ENCODE results near the gene BAMBI.
A peak's percentile ranks its signal among the peaks of the same experiment; 100 is the strongest.

Gene BAMBI

GRCh38 chr10:28640551-28640950, 36.8 kb upstream of the BAMBI start:
- H2BK12ac ChIP-seq (ENCODE audit: low read length), result no peak overlapping the region
- no peak overlapping the region for H2BK120ac ChIP-seq (ENCODE audit: low read depth, low read length)
- no peak overlapping the region for H4K91ac ChIP-seq (ENCODE audit: low read depth, low read length, poor library complexity)
- no peak overlapping the region for H3K4ac ChIP-seq (ENCODE audit: low read length)
- H2BK15ac ChIP-seq (ENCODE audit: low read length), result no peak overlapping the region
- H3K4me1 ChIP-seq (ENCODE audit: control insufficient read depth in 2 of 2, insufficient read depth in 1 of 2, low read depth in 1 of 2, low read length in 2 of 2), result no peaks in the 10 kb centered on the region
- H3K4me3 ChIP-seq (ENCODE audit: low read length in 2 of 2), result no peak overlapping the region
- H3K9me3 ChIP-seq (replicated peaks in 1 of 2; ENCODE audit: control insufficient read depth in 2 of 2, insufficient read depth in 1 of 2, low read depth in 1 of 2, low read length in 2 of 2), result no peaks in the 10 kb centered on the region
- DNase-seq (ENCODE audit: low spot score), result no peak
- H3K27me3 ChIP-seq (ENCODE audit: control insufficient read depth in 3 of 3, insufficient read depth in 3 of 3, low read depth in 1 of 3, low read length in 3 of 3), result no peaks in the 10 kb centered on the region
- no peak overlapping the region for H3K14ac ChIP-seq (ENCODE audit: low read length)
- H3K4me2 ChIP-seq (ENCODE audit: insufficient read depth, low read length, poor library complexity, severe bottlenecking), result no peak overlapping the region
- H3K18ac ChIP-seq (ENCODE audit: low read length), result peak overlapping the region; percentile 29
- no peak overlapping the region for H3K27ac ChIP-seq (replicated peaks; ENCODE audit: low read length)
- H3K23ac ChIP-seq (ENCODE audit: low read depth, low read length, poor library complexity), result no peak overlapping the region
- H2AFZ ChIP-seq (ENCODE audit: low read length), result no peak overlapping the region
- no peak overlapping the region for H2AK5ac ChIP-seq (ENCODE audit: low read depth, low read length)
- H3K79me1 ChIP-seq (ENCODE audit: low read depth, low read length), result no peaks in the 10 kb centered on the region
- H2BK5ac ChIP-seq (ENCODE audit: low read length), result no peak overlapping the region
- WGBS, 2 donors (ENCODE audit: extremely low coverage in 2 of 2, insufficient read length in 2 of 2, insufficient replicate concordance in 1 of 2), result no CpG with 5 or more reads among the region's 2 CpGs
- no peak overlapping the region for H3K9ac ChIP-seq (ENCODE audit: low read depth, low read length, poor library complexity)
- no peaks in the 10 kb centered on the region for H3K36me3 ChIP-seq (replicated peaks in 1 of 2; ENCODE audit: control insufficient read depth in 2 of 2, insufficient read depth in 2 of 2, low read length in 2 of 2)
- no peak overlapping the region for H4K8ac ChIP-seq (ENCODE audit: low read depth, low read length)

- no peak overlapping the region for H2BK5ac ChIP-seq (ENCODE audit: low read length)
- H3K4me2 ChIP-seq (ENCODE audit: insufficient read depth, low read length, poor library complexity, severe bottlenecking), result no peak overlapping the region
- H3K27ac ChIP-seq (replicated peaks; ENCODE audit: low read length), result no peak overlapping the region
- H4K8ac ChIP-seq (ENCODE audit: low read depth, low read length), result no peak overlapping the region
- H3K4ac ChIP-seq (ENCODE audit: low read length), result no peak overlapping the region
- no peak overlapping the region for H3K4me3 ChIP-seq (ENCODE audit: low read length in 2 of 2)
- no peaks in the 10 kb centered on the region for H3K36me3 ChIP-seq (replicated peaks in 1 of 2; ENCODE audit: control insufficient read depth in 2 of 2, insufficient read depth in 2 of 2, low read length in 2 of 2)
- no peak overlapping the region for H3K14ac ChIP-seq (ENCODE audit: low read length)
- no peak overlapping the region for H2AK5ac ChIP-seq (ENCODE audit: low read depth, low read length)
- no peaks in the 10 kb centered on the region for H3K27me3 ChIP-seq (ENCODE audit: control insufficient read depth in 3 of 3, insufficient read depth in 3 of 3, low read depth in 1 of 3, low read length in 3 of 3)
- H3K23ac ChIP-seq (ENCODE audit: low read depth, low read length, poor library complexity), result no peak overlapping the region
- H3K9me3 ChIP-seq (replicated peaks in 1 of 2; ENCODE audit: control insufficient read depth in 2 of 2, insufficient read depth in 1 of 2, low read depth in 1 of 2, low read length in 2 of 2), result no peaks in the 10 kb centered on the region
- no peak overlapping the region for H2BK12ac ChIP-seq (ENCODE audit: low read length)
- no peak overlapping the region for H2BK15ac ChIP-seq (ENCODE audit: low read length)
- no peak overlapping the region for H4K91ac ChIP-seq (ENCODE audit: low read depth, low read length, poor library complexity)
- no peaks in the 10 kb centered on the region for H3K79me1 ChIP-seq (ENCODE audit: low read depth, low read length)
- no peak overlapping the region for H2BK120ac ChIP-seq (ENCODE audit: low read depth, low read length)
- no peak overlapping the region for H3K9ac ChIP-seq (ENCODE audit: low read depth, low read length, poor library complexity)
- DNase-seq (ENCODE audit: low spot score), result no peak
- H2AFZ ChIP-seq (ENCODE audit: low read length), result no peak overlapping the region
- no CpG with 5 or more reads among the region's 5 CpGs for WGBS, 2 donors (ENCODE audit: extremely low coverage in 2 of 2, insufficient read length in 2 of 2, insufficient replicate concordance in 1 of 2)
- H3K4me1 ChIP-seq (ENCODE audit: control insufficient read depth in 2 of 2, insufficient read depth in 1 of 2, low read depth in 1 of 2, low read length in 2 of 2), result no peaks in the 10 kb centered on the region
- no peak overlapping the region for H3K18ac ChIP-seq (ENCODE audit: low read length)
These were observed 32.7 kb upstream of the BAMBI start for GRCh38 chr10:28644647-28645046.

- H2BK15ac ChIP-seq (ENCODE audit: low read length), result no peak overlapping the region
- H3K27me3 ChIP-seq (ENCODE audit: control insufficient read depth in 3 of 3, insufficient read depth in 3 of 3, low read depth in 1 of 3, low read length in 3 of 3), result no peaks in the 10 kb centered on the region
- WGBS, 2 donors (ENCODE audit: extremely low coverage in 2 of 2, insufficient read length in 2 of 2, insufficient replicate concordance in 1 of 2), result no CpG with 5 or more reads among the region's 2 CpGs
- H3K9ac ChIP-seq (ENCODE audit: low read depth, low read length, poor library complexity), result no peak overlapping the region
- H3K4me1 ChIP-seq (ENCODE audit: control insufficient read depth in 2 of 2, insufficient read depth in 1 of 2, low read depth in 1 of 2, low read length in 2 of 2), result no peaks in the 10 kb centered on the region
- no peak overlapping the region for H3K4me3 ChIP-seq (ENCODE audit: low read length in 2 of 2)
- no peak overlapping the region for H2AK5ac ChIP-seq (ENCODE audit: low read depth, low read length)
- no peak overlapping the region for H3K4me2 ChIP-seq (ENCODE audit: insufficient read depth, low read length, poor library complexity, severe bottlenecking)
- H2BK12ac ChIP-seq (ENCODE audit: low read length), result no peak overlapping the region
- no peak overlapping the region for H2BK5ac ChIP-seq (ENCODE audit: low read length)
- no peak overlapping the region for H3K18ac ChIP-seq (ENCODE audit: low read length)
- no peak overlapping the region for H3K27ac ChIP-seq (replicated peaks; ENCODE audit: low read length)
- no peak overlapping the region for H3K23ac ChIP-seq (ENCODE audit: low read depth, low read length, poor library complexity)
- DNase-seq (ENCODE audit: low spot score), result no peak
- H3K36me3 ChIP-seq (replicated peaks in 1 of 2; ENCODE audit: control insufficient read depth in 2 of 2, insufficient read depth in 2 of 2, low read length in 2 of 2), result no peaks in the 10 kb centered on the region
- H3K4ac ChIP-seq (ENCODE audit: low read length), result no peak overlapping the region
- no peaks in the 10 kb centered on the region for H3K79me1 ChIP-seq (ENCODE audit: low read depth, low read length)
- no peak overlapping the region for H2BK120ac ChIP-seq (ENCODE audit: low read depth, low read length)
- H4K8ac ChIP-seq (ENCODE audit: low read depth, low read length), result no peak overlapping the region
- H3K14ac ChIP-seq (ENCODE audit: low read length), result no peak overlapping the region
- H4K91ac ChIP-seq (ENCODE audit: low read depth, low read length, poor library complexity), result no peak overlapping the region
- H2AFZ ChIP-seq (ENCODE audit: low read length), result no peak overlapping the region
- H3K9me3 ChIP-seq (replicated peaks in 1 of 2; ENCODE audit: control insufficient read depth in 2 of 2, insufficient read depth in 1 of 2, low read depth in 1 of 2, low read length in 2 of 2), result no peaks in the 10 kb centered on the region
These were observed 25.2 kb upstream of the BAMBI start for GRCh38 chr10:28652106-28652505.

- no peak overlapping the region for H3K18ac ChIP-seq (ENCODE audit: low read length)
- no peak overlapping the region for H3K4ac ChIP-seq (ENCODE audit: low read length)
- no peak overlapping the region for H3K27ac ChIP-seq (replicated peaks; ENCODE audit: low read length)
- no peaks in the 10 kb centered on the region for H3K79me1 ChIP-seq (ENCODE audit: low read depth, low read length)
- no peaks in the 10 kb centered on the region for H3K27me3 ChIP-seq (ENCODE audit: control insufficient read depth in 3 of 3, insufficient read depth in 3 of 3, low read depth in 1 of 3, low read length in 3 of 3)
- no CpG with 5 or more reads among the region's 5 CpGs for WGBS, 2 donors (ENCODE audit: extremely low coverage in 2 of 2, insufficient read length in 2 of 2, insufficient replicate concordance in 1 of 2)
- H2BK12ac ChIP-seq (ENCODE audit: low read length), result no peak overlapping the region
- no peak overlapping the region for H3K9ac ChIP-seq (ENCODE audit: low read depth, low read length, poor library complexity)
- no peaks in the 10 kb centered on the region for H3K9me3 ChIP-seq (replicated peaks in 1 of 2; ENCODE audit: control insufficient read depth in 2 of 2, insufficient read depth in 1 of 2, low read depth in 1 of 2, low read length in 2 of 2)
- H3K14ac ChIP-seq (ENCODE audit: low read length), result no peak overlapping the region
- no peaks in the 10 kb centered on the region for H3K4me1 ChIP-seq (ENCODE audit: control insufficient read depth in 2 of 2, insufficient read depth in 1 of 2, low read depth in 1 of 2, low read length in 2 of 2)
- H2BK5ac ChIP-seq (ENCODE audit: low read length), result no peak overlapping the region
- no peak overlapping the region for H3K4me3 ChIP-seq (ENCODE audit: low read length in 2 of 2)
- no peak for DNase-seq (ENCODE audit: low spot score)
- no peak overlapping the region for H2AK5ac ChIP-seq (ENCODE audit: low read depth, low read length)
- H3K36me3 ChIP-seq (replicated peaks in 1 of 2; ENCODE audit: control insufficient read depth in 2 of 2, insufficient read depth in 2 of 2, low read length in 2 of 2), result no peaks in the 10 kb centered on the region
- H2BK120ac ChIP-seq (ENCODE audit: low read depth, low read length), result no peak overlapping the region
- H2BK15ac ChIP-seq (ENCODE audit: low read length), result no peak overlapping the region
- no peak overlapping the region for H4K8ac ChIP-seq (ENCODE audit: low read depth, low read length)
- no peak overlapping the region for H3K4me2 ChIP-seq (ENCODE audit: insufficient read depth, low read length, poor library complexity, severe bottlenecking)
- H3K23ac ChIP-seq (ENCODE audit: low read depth, low read length, poor library complexity), result no peak overlapping the region
- no peak overlapping the region for H4K91ac ChIP-seq (ENCODE audit: low read depth, low read length, poor library complexity)
- no peak overlapping the region for H2AFZ ChIP-seq (ENCODE audit: low read length)
These were observed 24.6 kb upstream of the BAMBI start for GRCh38 chr10:28652703-28653102.

Measured in neuronal stem cell (in vitro differentiated cells).